Sigmoid colon (tissue), 4 donors: ENCODE measurements around the gene PROM2.

Experiments
- EP300 ChIP-seq, 4 donors: sonication (generic); formaldehyde crosslinking; IDR thresholded peaks; one replicate each; pipeline ENCODE4 v1.6.1; 2017; ENCODE audit warnings: antibody characterized with exemption in 4 of 4
- POLR2AphosphoS5 ChIP-seq, 4 donors: sonication (generic); formaldehyde crosslinking; IDR thresholded peaks; one replicate each; pipeline ENCODE4 v1.6.1; 2017; ENCODE audit warnings: antibody characterized with exemption in 4 of 4
- TF ChIP-seq, protein P1 (sequence below), 4 experiments: fragments of 450-650 bp in 3 of 4; fragments of 200-600 bp in 1 of 4; IDR thresholded peaks; one replicate each; pipeline ENCODE4 v1.5.1; 2016 to 2019; ENCODE audit warnings: antibody characterized with exemption in 4 of 4, mild to moderate bottlenecking in 3 of 4, moderate library complexity in 2 of 4

DNA sequence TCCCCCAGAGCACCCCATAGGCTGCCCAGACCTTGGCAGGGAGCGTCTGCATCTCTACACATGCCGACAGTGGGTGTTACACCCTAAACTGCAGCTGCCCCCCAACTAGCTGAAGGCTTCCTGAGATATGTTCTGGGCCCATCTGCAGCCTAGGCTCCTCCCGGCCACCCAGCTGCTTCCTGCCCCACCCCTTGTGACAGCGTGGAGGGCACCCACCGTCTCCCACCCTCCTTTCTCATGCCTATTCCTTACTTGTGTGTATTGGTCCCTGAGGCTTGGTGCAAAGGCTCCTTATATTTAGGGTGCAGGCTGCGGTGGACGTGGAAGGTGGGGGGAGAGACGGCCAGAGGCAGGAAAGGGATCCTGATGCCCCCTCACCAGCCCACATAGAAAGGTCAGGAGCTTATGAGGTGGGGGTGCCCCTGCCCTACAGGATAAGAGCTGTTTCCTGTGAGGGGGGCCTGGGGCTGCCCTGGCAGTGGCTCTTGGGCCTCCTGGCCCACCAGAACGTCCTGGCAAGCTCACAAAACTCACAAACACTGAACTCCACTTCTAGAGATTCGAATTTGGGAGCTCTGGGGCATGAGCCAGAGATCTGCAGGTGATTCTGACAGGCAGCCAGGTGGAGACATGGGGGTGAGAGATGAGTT is 7.3 kb upstream of the PROM2 start:
- no peak for TF ChIP-seq POLR2AphosphoS5 (IDR thresholded peaks at IDR 0.05)
- no peak for TF ChIP-seq EP300 (IDR thresholded peaks at IDR 0.05)
- TF ChIP-seq, protein P1, sequence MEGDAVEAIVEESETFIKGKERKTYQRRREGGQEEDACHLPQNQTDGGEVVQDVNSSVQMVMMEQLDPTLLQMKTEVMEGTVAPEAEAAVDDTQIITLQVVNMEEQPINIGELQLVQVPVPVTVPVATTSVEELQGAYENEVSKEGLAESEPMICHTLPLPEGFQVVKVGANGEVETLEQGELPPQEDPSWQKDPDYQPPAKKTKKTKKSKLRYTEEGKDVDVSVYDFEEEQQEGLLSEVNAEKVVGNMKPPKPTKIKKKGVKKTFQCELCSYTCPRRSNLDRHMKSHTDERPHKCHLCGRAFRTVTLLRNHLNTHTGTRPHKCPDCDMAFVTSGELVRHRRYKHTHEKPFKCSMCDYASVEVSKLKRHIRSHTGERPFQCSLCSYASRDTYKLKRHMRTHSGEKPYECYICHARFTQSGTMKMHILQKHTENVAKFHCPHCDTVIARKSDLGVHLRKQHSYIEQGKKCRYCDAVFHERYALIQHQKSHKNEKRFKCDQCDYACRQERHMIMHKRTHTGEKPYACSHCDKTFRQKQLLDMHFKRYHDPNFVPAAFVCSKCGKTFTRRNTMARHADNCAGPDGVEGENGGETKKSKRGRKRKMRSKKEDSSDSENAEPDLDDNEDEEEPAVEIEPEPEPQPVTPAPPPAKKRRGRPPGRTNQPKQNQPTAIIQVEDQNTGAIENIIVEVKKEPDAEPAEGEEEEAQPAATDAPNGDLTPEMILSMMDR (IDR thresholded peaks at IDR 0.05): no peak
